NOMO-1 (cell line): ENCODE results near the gene CERS1.
"Not testable (repeated sequence)": the region's sequence is repeated elsewhere in the genome, so short reads cannot be mapped to it uniquely, and the experiment has no call there.

Experiments
- DNase-seq, 2 experiments: peaks; one replicate each; lab custom pipeline; 2025; ENCODE audit not compliant: unreplicated experiment in 2 of 2; lab: John Stamatoyannopoulos, UW

The CERS1 gene

DNA sequence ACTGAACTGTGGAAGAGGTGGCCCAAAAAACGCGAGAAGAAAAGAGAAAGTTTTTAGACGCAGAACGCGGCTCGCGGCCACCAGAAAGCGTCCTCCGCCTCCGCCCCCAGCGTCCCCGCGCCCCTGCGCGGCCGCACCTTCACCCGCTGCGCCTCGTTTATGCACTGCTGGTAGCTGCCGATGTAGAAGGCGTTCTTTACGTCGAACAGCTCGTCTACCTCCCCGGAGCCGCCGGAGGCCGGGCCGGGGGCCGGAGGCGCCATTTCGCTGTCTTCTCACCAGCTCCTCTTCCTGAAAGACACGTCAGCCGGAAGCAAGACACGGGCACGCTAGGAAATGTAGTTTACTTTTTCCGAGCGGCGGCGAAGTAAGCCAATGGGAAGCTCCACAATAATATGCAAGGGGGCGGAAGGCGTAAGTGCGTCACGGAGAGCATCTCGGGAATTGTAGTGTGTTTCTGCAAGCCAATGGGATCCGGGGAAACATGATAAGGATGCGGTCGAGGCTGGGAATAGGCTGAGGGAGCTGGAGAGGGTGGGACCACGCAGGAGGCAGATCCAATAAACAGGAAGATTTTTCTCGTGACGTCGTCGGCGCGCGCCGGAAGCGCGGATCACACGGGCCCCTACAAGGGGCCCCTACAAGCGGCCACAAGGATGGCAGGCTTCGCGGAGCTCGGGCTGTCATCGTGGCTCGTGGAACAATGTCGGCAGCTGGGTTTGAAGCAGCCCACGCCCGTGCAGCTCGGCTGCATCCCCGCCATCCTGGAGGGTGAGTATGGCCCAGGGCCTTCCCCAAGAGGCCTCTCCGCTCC, 23.3 kb upstream of the CERS1 start, which contains the start of the genes COPE and DDX49:
Gene COPE (minus strand): TSS at position 302 of the 814 bp plus-strand sequence. CDS start 39 bp downstream, at position 263.
Gene DDX49 (plus strand): TSS at position 630 of the 814 bp plus-strand sequence. CDS start 27 bp downstream, at position 657.
- DNase-seq: peak; percentile 97 to 99

- not testable (repeated sequence) for DNase-seq
These were observed 21.6 kb upstream of the CERS1 start for GRCh38 chr19:18917593-18917992.

GRCh38 chr19:18915639-18916038, 19.7 kb upstream of the CERS1 start:
- DNase-seq: peak in 1 of 2 experiments; percentile 12

- DNase-seq: no peak
These were observed 17.5 kb upstream of the CERS1 start for GRCh38 chr19:18913466-18913865.

DNA sequence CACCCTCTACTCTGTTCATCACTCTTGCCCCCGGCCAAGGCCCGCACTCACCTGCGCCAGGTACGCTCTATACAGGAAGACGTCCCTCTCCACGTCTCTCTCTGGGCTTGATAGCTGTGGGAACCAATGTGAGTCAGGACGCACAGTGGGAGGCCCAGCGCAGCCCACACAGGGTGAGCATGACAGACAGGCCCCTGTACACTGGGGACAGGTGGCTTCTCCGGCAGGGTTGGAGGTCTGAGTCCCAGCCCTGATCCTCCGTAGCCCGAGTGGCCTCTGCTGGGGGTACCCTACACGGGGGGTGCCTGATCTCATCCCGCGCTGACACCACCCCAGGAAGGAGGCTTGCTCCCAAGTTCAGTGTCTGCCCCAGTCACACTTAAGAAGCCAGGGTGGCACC, 17.0 kb upstream of the CERS1 start:
- no peak for DNase-seq

DNA sequence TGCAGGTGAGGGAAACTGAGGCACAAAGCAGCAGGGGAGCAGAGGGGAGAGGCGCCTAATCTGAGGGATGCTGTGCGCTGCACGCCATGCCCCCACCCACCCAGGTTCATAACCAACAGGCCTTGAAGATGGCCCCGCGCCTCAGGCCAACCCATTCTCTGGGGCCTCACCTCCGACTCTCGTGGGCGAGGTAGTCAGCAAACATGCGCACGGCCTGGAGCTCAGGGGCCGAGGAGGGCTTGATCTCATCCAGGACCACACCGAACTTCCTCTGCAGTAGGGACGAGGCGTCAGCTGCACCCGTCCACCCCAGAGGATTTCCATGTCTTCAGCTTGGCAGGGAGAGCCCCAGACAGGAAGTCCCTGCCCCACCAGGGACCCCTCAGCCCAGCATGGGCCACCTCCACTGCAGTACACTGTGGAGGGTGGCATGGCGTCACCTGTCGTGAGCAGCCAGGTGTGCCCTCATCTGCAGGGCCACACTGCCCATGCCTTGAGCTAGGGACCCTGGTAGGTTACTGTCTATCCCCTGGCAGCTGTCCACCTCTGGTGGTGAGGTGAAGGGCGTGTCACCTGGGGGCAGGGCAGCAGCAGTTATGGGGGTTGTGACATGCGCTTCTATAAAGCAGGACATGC, 15.0 kb upstream of the CERS1 start:
- no peak for DNase-seq

DNA sequence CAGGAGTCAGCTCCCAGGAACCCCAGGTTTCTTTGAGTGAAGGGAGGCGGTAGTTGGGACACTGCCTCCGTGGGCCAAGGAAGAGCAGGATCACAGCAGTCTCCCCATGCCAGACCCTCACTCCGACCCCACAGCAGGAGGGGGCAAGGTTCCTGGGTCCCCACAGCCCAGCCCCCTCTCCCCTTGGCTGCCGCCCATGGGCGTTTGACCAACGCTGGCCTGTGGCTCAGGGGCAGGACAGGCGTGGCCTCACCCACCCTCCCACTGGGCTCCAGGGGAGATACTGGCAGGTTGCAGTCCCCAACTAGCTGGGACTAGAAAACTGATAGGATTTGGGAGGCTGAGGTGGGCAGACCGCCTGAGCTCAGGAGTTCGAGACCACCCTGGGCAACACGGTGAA, 14.1 kb upstream of the CERS1 start:
- DNase-seq: no peak

GRCh38 chr19:18908917-18909619, 13.1 kb upstream of the CERS1 start:
- no peak for DNase-seq

GRCh38 chr19:18906605-18907519, 10.9 kb upstream of the CERS1 start:
- DNase-seq: no peak

GRCh38 chr19:18905513-18906236, 9.7 kb upstream of the CERS1 start:
- no peak for DNase-seq

GRCh38 chr19:18905058-18905456, 9.1 kb upstream of the CERS1 start:
- no peak for DNase-seq

DNA sequence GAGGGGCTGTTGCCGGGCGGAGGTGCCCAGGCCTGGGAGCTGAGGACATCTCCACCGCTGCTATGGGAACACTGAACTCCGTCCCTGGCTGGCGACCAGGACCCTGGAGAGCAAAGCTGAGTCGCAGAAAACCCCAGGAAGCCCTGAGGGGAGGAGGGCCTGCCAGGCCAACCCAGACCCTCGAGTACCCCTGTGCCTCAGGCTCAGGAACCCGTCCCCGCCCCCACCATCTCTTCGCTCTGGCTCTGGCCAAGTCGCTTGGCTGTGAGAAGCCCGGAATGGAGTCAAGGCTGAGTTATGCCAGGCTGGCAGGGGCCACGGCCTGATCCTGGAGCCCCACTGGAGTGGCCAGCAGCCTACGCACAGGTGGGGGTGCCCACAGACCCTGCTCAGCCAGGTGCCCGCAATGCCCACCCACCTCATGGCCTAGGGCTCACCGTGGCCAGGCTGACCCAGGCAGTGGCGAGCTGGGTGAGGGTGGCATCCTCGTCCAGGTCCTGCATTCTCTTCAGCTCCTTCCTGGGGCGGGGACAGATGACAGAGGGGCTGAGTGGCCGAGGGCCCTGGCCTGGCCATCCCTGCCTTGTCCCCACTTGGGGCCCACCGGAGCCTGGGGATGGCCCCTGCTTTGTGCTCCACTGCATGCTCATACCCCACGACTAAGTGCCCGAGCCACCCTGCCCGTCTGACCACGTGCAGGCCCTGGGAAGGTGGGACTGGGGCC, 8.5 kb upstream of the CERS1 start:
- no peak for DNase-seq

DNA sequence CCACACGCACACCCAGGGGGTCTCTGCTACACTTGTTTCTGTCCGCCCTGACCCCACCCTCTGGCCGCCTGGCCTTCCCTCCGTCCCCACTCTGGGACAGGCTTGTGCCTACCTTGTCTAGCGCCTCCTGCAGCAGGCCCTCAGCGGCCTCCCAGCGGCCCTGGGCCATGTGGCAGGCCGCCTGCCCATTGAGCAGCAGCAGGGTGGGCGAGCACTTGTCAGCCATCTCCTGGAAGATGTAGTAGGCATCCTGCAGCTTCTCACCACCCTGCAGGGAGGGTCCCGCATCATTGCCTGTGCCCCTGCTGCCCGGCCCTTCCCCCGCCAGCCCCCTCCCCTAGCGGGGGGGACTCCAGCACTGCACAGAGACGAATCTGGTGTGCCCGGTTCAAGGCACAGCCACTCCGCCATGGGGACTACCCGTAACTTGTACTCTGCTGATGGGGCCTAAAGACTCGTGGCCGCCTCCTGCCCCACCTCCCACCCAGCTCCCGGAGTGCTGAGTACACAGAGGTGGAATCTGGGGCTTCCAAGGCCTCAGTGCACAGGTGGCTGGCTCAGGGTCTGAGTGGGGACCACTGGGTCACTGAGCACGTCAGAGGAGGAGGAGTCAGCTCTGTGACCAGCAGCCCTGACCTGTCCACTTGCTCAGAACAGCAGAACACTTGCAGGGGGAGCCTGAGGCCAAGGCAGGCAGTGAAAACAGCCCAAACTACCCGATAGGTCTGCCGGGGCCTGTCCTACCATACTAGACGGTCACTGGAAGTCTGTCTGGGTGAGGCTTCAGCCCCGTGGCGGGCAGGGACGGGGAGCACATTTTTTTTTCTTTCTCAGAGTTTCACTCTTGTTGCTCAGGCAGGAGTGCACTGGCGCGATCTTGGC, 7.4 kb upstream of the CERS1 start:
- no peak for DNase-seq

DNA sequence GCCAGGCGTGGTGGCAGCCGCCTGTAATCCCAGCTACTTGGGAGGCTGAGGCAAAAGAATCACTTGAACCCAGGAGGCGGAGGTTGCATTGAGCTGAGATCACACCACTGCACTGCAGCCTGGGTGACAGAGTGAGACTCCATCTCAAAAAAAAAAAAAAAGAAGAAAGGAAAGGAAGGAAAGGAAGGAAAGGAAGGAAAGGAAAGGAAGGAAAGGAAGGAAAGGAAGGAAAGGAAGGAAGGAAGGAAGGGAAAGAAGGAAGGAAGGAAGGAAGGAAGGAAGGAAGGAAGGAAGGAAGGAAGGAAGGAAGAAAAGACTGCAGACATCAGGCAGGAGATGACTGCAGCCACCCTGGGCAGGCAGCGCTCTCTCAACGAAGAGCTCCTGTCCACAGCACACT, 6.6 kb upstream of the CERS1 start:
- DNase-seq: not testable (repeated sequence)

DNA sequence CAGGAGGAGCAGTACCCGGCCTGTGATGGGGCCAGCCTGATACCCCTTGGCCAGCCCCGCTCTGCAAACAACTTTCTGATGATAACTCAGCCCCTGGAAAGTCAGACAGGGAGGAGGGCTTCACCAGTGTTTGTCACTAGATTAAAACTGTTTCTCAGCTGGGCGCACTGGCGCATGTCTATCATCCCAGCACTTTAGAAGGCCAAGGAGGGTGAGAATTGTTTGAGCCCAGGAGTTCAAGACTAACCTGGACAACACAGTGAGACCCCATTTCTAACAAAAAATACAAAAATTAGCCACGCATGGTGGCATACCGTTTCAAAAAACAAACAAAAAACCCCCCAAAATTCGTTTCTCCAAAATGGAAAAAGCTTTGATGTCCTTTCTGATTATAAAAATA, 5.5 kb upstream of the CERS1 start:
- DNase-seq: no peak

DNA sequence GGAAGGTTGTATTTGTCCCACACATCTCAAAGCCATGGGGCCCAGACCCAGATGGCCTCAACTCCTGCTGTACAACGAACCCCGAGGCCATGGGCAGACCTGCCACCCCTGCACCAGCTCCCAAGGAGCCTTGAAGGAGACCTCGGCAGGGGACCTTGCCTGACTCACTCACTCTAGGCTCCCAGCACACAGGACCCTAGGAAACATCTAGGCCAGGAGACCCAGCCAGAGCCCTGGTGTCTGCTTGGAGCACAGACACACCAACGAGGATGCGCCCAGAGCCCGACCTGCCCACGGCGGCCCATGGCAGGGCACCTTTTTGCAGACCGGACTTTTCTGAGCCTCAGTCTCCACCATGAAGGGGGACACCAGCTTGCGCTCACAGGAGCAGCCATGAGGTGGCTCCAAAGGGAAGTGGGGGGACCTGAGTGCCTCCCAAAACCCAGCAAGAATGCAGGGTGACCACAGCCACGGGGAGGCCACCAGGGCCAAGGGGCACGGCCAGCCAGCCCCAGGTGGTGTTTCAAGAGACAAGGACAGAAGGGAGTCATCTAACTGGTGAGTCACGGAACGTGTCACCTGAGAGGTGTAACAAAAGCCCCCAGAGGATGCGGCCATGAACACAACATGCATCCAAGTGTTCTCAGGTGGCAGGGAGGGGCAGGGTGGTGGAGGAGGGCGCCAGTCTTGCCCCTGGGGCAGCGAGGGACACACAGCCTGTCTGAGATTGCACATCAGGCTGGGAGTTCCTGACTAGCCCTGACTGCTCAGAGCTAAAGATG, 4.9 kb upstream of the CERS1 start:
- DNase-seq: no peak
